ENCODE measurements around the gene SULF2. TPM values are rescaled to one million over a fixed set of nuclear protein-coding genes. Genes with fewer than 3 reads are reported as not detected.

The SULF2 gene
- total and polyA plus RNA-seq, 2 of the 13 experiments (the other 11 are each of a cell fraction or from before 2014, with no cell fraction given): 7.2 to 50.9 TPM

DNA sequence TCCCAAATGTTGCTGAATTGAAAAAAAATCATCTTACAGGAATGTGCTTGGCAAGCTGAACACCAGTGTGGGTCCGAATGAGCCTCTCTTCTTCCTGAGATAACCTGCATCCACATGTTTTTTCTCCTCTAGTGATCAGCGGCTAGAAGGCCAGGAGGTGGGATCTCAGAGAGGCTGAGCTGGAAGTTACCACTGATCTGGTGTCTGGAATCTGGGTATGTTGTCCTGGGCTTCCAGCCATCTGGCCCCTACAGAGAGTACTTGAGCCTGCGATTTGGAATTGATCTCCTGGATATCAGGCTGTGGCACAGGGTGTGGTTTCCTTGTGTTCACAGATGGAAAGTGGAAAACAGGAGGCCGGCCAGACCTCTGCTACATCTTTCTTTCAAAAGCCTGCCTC lies 35.9 kb downstream of the SULF2 start (continued):
- TF ChIP-seq GABPB1 (CRISPR knock-in tag; IDR thresholded peaks at IDR 0.05) (no peak), ZFY (CRISPR knock-in tag; IDR thresholded peaks at IDR 0.05) (no peak)

DNA sequence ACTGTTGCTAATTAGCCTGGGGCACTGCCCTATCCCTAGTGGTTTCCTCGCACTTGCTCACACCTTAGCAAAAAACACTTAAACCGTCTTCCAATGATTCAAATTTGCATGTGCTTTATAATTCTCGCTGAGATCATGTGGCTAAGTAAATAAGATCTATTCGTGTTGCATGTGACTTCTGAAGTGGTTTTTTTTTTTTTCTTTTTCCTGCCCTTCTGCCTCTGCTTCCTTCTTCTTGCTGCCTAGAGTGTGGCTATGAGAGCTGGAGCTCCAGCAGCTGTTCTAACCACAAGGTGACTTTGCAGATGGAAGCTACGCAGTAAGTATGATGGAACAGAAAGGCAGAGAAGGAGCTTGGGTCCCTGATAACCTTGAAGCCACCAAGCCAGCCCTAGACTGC lies 36.5 kb downstream of the SULF2 start:
- DNase-seq (ENCODE audit: low spot score) (no peak), FAIRE-seq (no peak), ATAC-seq (no peak)
- intact Hi-C loops (cut with micrococcal nuclease; ENCODE audit: unreplicated experiment) (no loop called here), in situ Hi-C loops (cut with HindIII; ENCODE audit: extremely low pct_ligation_motif_present, low pct_unique_long_range_greater_than_20kb) (no loop called here)
- H3K4me1 ChIP-seq (ENCODE audit: insufficient read depth, low read length): no peaks in the 10 kb centered on the region
- H3K36me3 ChIP-seq (replicated peaks in 1 of 2; ENCODE audit: control insufficient read depth in 1 of 2, insufficient read depth in 2 of 2, low read length in 2 of 2): no peaks in the 10 kb centered on the region
- no peak overlapping the region for H3K4me2 ChIP-seq (ENCODE audit: low read depth, low read length)
- WGBS (ENCODE audit: low lambda C conversion rate): 80% methylated on average over 5 of the region's 5 CpGs
- ChIA-PET POLR2A (no interaction called here), CTCF (ENCODE audit: low intra/inter-chr PET ratio, low total read pairs) (no interaction called here)
- no peaks in the 10 kb centered on the region for H3K79me2 ChIP-seq (ENCODE audit: insufficient read depth, low read length)
- BruUV-seq (replicated peaks): no TSS peak
- no peaks in the 10 kb centered on the region for H4K20me1 ChIP-seq (ENCODE audit: insufficient read depth, low read length)
- TF ChIP-seq NFYC (CRISPR knock-in tag; IDR thresholded peaks at IDR 0.05): no peak
- TF ChIP-seq, protein P1, sequence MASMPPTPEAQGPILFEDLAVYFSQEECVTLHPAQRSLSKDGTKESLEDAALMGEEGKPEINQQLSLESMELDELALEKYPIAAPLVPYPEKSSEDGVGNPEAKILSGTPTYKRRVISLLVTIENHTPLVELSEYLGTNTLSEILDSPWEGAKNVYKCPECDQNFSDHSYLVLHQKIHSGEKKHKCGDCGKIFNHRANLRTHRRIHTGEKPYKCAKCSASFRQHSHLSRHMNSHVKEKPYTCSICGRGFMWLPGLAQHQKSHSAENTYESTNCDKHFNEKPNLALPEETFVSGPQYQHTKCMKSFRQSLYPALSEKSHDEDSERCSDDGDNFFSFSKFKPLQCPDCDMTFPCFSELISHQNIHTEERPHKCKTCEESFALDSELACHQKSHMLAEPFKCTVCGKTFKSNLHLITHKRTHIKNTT (CRISPR knock-in tag; IDR thresholded peaks at IDR 0.05): no peak
- TF ChIP-seq, protein P2, sequence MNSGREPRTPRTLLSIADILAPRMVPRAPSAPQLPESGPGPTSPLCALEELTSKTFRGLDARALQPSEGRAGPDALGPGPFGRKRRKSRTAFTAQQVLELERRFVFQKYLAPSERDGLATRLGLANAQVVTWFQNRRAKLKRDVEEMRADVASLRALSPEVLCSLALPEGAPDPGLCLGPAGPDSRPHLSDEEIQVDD (CRISPR knock-in tag; IDR thresholded peaks at IDR 0.05; ENCODE audit: borderline replicate concordance): no peak
- TF ChIP-seq, protein P3, sequence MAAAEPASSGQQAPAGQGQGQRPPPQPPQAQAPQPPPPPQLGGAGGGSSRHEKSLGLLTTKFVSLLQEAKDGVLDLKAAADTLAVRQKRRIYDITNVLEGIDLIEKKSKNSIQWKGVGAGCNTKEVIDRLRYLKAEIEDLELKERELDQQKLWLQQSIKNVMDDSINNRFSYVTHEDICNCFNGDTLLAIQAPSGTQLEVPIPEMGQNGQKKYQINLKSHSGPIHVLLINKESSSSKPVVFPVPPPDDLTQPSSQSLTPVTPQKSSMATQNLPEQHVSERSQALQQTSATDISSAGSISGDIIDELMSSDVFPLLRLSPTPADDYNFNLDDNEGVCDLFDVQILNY (CRISPR knock-in tag; conservative IDR thresholded peaks at IDR 0.05): no peak
- TF ChIP-seq, protein P4, sequence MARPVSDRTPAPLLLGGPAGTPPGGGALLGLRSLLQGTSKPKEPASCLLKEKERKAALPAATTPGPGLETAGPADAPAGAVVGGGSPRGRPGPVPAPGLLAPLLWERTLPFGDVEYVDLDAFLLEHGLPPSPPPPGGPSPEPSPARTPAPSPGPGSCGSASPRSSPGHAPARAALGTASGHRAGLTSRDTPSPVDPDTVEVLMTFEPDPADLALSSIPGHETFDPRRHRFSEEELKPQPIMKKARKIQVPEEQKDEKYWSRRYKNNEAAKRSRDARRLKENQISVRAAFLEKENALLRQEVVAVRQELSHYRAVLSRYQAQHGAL (CRISPR knock-in tag; IDR thresholded peaks at IDR 0.05; ENCODE audit: not compliant biosample characterization): no peak
- TF ChIP-seq HOXD1 (CRISPR knock-in tag; IDR thresholded peaks at IDR 0.05): no peak
- TF ChIP-seq NFIC (IDR thresholded peaks at IDR 0.05; ENCODE audit: low read length): no peak
- TF ChIP-seq CREM (IDR thresholded peaks at IDR 0.05): no peak
- TF ChIP-seq CREM (CRISPR knock-in tag; IDR thresholded peaks at IDR 0.05): no peak
- TF ChIP-seq ESRRA (CRISPR knock-in tag; IDR thresholded peaks at IDR 0.05; ENCODE audit: low read depth): no peak
- TF ChIP-seq, protein P5, sequence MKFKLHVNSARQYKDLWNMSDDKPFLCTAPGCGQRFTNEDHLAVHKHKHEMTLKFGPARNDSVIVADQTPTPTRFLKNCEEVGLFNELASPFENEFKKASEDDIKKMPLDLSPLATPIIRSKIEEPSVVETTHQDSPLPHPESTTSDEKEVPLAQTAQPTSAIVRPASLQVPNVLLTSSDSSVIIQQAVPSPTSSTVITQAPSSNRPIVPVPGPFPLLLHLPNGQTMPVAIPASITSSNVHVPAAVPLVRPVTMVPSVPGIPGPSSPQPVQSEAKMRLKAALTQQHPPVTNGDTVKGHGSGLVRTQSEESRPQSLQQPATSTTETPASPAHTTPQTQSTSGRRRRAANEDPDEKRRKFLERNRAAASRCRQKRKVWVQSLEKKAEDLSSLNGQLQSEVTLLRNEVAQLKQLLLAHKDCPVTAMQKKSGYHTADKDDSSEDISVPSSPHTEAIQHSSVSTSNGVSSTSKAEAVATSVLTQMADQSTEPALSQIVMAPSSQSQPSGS (CRISPR knock-in tag; IDR thresholded peaks at IDR 0.05): no peak
- no peak for TF ChIP-seq MEIS2 (CRISPR knock-in tag; IDR thresholded peaks at IDR 0.05)
- no peak for TF ChIP-seq SP1 (IDR thresholded peaks at IDR 0.05)
- TF ChIP-seq SP1 (CRISPR knock-in tag; IDR thresholded peaks at IDR 0.05): no peak
- TF ChIP-seq ZNF737 (CRISPR knock-in tag; IDR thresholded peaks at IDR 0.05; ENCODE audit: borderline replicate concordance): no peak
- no peak for TF ChIP-seq ZBTB38 (CRISPR knock-in tag; IDR thresholded peaks at IDR 0.05)
- no peak for TF ChIP-seq CHD2 (IDR thresholded peaks at IDR 0.05; ENCODE audit: low read depth, low read length)
- H3K27me3 ChIP-seq (ENCODE audit: control insufficient read depth in 1 of 2, insufficient read depth in 2 of 2, low read length in 2 of 2): no peaks in the 10 kb centered on the region
- H3K9me3 ChIP-seq (ENCODE audit: low read length): no peaks in the 10 kb centered on the region
- no peak overlapping the region for H3K9ac ChIP-seq (ENCODE audit: insufficient read depth, low read depth, low read length)
- H3K4me3 ChIP-seq (replicated peaks in 1 of 3; ENCODE audit: insufficient read depth in 1 of 3, low read depth in 2 of 3, low read length in 3 of 3): no peak overlapping the region
- H2AFZ ChIP-seq (ENCODE audit: low read length): no peak overlapping the region
- H3K27ac ChIP-seq (ENCODE audit: extremely low read length, insufficient read depth, low read length): no peak overlapping the region

Measured in HepG2 (cell line).